HG03280 (cell line): ENCODE results near the gene NECAB3.

Source experiments
- ATAC-seq: cut with Tn5 transposase; IDR thresholded peaks from one replicate; pipeline ENCODE4 v1.9.1; 2021; ENCODE audit warnings: mild to moderate bottlenecking, moderate library complexity; ENCODE audit not compliant: unreplicated experiment

Gene NECAB3

DNA sequence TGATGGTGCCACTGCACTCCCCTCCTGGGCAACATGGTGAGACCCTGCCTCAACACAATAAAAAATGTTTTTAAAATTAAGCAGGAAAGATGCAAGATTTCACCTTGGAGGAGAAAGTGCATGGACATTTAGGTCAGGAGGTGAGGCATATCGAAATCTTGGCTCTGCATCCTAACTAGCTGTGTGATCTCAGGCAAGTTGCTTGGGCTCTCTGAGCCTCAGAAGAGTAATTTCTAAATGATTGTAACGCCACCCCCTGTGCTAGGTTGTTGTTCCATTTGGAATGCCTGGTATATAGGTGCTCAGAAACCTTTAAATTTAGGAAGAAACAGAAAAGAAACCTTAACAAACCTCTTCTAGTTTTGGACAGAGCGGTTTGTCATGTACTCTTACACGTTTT is 48.0 kb downstream of the NECAB3 start:
- no peak for ATAC-seq

DNA sequence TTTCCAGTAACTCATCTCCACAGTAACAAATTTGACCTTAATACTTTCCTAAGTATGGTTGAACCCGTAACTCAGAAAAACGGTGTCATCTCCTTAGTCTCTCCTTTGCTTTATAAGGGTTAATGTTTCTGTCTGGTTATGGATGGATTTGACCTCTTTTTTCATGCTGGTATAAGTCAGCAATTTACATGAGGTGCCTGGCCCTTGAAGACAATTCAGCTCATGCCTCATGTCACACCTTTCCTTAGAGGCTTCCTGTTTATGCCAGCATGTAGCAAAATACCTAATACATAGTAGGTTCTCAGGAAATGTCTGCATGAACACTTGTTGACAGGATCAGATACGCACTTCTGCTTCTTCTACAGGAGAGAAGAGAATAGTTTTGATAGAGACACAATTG is 49.8 kb downstream of the NECAB3 start:
- ATAC-seq, result no peak

DNA sequence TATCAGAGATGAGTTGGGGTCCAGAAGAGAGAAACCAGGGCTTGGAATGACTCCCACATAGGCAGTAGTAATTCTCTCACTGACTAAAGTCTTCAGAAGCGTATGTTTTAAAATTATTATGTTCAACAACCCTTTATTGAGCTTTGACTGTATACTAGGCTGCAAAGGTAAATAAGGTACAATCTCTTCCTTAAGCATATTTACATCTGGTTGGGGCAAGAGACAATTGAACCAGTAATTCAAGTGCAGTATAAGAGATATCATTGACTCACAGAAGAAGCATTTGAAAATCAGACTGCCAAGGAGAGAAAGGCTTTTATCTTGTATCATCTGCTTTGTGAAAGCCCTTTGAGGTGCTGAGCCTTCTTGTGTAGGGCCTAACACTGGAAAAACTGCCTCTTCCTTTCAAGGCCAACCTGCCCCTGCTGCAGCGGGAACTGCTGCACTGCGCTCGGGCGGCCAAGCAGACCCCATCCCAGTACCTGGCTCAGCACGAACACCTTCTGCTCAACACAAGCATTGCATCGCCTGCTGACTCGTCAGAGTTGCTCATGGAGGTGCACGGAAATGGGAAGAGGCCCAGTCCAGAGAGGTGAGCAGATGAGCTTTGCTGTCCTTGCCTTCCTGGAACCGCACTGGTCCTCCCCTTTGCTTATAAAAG is 51.4 kb downstream of the NECAB3 start:
- no peak for ATAC-seq

DNA sequence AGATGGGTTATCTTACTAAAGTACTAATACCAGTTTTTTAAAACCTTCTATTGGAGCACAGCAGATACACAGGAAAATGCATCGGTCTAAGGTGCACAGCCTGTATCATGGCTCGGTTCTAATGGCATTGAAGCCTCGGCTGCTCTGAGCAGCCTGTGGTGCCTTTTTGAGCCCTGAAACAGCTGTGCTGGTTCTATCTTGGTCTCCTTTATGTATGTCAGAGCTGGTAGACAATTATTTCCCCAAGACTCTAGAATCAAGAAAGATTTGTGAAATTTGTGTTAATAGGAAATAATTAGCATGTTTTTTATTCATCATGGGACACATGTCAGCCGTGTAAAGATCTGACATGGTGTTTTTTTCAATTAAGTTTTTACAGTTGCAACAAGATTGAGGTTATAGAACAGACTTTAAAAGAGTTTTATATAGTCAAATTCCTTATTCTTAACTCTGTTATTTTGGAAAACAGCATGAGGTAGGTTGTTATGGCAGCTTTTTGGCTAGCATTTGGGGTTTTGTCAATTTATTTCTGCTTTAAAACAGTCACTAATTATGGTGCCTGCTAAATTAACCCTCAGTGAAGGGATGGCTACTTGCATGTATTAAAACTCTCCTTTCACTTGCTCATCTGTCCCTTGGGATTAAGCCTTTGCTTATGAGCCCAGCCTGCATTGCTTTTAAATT is 52.4 kb downstream of the NECAB3 start:
- ATAC-seq, result no peak

DNA sequence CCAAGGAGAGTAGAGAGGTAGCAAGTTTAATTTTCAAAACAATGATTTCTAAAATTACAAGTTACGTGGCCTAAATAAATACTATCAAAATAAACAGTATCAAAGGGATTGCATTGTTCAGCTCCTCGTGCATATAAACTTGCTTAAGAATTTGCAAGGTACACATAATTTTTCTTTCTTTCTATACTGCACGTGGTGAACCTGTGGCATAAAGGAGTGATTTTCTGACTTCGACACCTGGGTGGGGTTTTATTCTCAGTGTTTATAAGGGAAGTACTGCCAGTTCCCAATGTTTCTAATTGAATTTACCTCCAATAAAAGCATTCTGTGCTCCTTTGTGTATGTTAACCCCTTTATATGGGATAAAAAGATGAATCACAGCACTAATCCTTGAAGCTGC is 62.2 kb downstream of the NECAB3 start:
- no peak for ATAC-seq

DNA sequence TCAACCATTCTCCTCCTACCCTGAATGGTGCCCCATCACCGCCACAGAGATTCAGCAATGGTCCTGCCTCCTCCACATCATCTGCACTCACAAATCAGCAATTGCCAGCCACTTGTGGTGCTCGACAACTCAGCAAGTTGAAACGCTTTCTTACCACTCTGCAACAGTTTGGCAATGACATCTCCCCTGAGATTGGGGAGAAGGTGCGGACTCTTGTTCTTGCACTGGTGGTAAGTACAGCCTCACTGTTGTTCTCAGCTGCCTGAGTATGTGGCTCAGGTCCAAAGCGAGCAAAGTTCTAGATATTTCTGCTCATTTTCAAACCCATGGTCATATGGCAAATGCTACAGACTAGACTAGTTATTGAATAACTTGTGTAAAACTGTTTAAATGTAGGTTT is 63.1 kb downstream of the NECAB3 start:
- ATAC-seq, result no peak

DNA sequence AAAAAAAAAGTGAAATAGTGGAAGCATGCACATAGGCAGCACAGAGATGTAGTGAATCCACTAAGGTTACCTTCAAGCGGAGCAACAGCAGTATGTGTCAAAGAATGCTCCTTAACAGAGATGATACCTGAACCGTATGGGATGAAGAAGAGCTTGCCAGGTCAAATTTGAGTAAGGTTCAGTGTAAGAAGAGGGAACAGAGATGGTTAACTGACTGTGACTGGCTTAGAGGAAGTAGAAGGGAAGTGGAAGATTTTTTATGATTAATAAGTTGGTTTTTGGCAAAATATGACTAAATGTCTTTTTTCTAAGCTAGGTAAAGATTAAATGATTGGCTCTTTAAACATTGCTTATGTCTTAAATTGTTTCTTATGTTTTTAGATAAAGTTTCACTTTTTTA is 64.7 kb downstream of the NECAB3 start:
- ATAC-seq, result no peak
